A549 (cell line): Measurements from ENCODE around the gene FAM221B. TPM values are rescaled to one million over a fixed set of nuclear protein-coding genes. Genes with fewer than 3 reads are reported as not detected.

Experiments
- ATAC-seq, 2 experiments: fragments of 200-7000 bp in 1 of 2; fragments of >200 bp in 1 of 2; cut with Nextera tagmentation in 1 of 2; cut with Tn5 transposase in 1 of 2; 3 replicates each; pipeline versions ENCODE4 v1.8.0 to v1.9.1; 2018 to 2020; ENCODE audit warnings: mild to moderate bottlenecking in 1 of 2, moderate library complexity in 1 of 2
- CTCF ChIA-PET: fragments of 300-600 bp; sonication (Branson Sonifier 250); formaldehyde crosslinking; extraction: SDS; loops from one replicate; lab custom pipeline; 2021; ENCODE audit warnings: antibody characterized with exemption, inconsistent platforms; lab: Yijun Ruan, JAX
- POLR2A ChIA-PET: fragments of 350-600 bp; formaldehyde crosslinking; extraction: SDS; loops from one replicate; lab custom pipeline; 2021; ENCODE audit warnings: antibody characterized with exemption, inconsistent platforms; lab: Yijun Ruan, JAX
- DNase-seq, 2 experiments: peaks; one replicate each; pipeline versions ENCODE4 v3.0.0 to v3.0.0-alpha.2; 2011 to 2016; ENCODE audit warnings: low read depth in 1 of 2, low spot score in 1 of 2
- FAIRE-seq: peaks from 2 replicates; lab custom pipeline; 2011; peaks lifted over from hg19 to GRCh38; lab: Jason Lieb, UNC
- H3K27ac ChIP-seq, 2 experiments: fragments of >200 bp; sonication (Bioruptor Twin); formaldehyde crosslinking; 3 replicates each; pipeline ENCODE4 v1.5.1; 2016 to 2017
- H3K4me1 ChIP-seq: fragments of >200 bp; sonication (Bioruptor Twin); formaldehyde crosslinking; 3 replicates; pipeline ENCODE4 v1.6.1; 2016
- H3K4me2 ChIP-seq: fragments of >200 bp; sonication (Bioruptor Twin); formaldehyde crosslinking; 3 replicates; pipeline ENCODE4 v1.6.1; 2016
- H3K4me3 ChIP-seq: fragments of >200 bp; sonication (Bioruptor Twin); formaldehyde crosslinking; 3 replicates; pipeline ENCODE4 v1.5.1; 2016
- H3K9me3 ChIP-seq: fragments of >200 bp; sonication (Bioruptor Twin); formaldehyde crosslinking; 3 replicates; pipeline ENCODE4 v1.6.1; 2016
- CBX2 ChIP-seq: fragments of 200-600 bp; sonication (generic); IDR thresholded peaks from 2 replicates; pipeline ENCODE4 v1.6.1; 2016; ENCODE audit warnings: low read depth, mild to moderate bottlenecking, borderline replicate concordance
- CTCF ChIP-seq: fragments of >200 bp; sonication (Bioruptor Twin); formaldehyde crosslinking; IDR thresholded peaks from 3 replicates; pipeline ENCODE4 v1.5.1; 2016
- EHF ChIP-seq: fragments of 250-450 bp; sonication (Bioruptor Pico); IDR thresholded peaks from 2 replicates; pipeline ENCODE4 v1.5.0; 2020; ENCODE audit warnings: mild to moderate bottlenecking
- ESRRA ChIP-seq: fragments of 150-350 bp; IDR thresholded peaks from 2 replicates; pipeline ENCODE4 v1.6.1; 2014; ENCODE audit warnings: mild to moderate bottlenecking, low read length, borderline replicate concordance
- FOSB ChIP-seq: fragments of 250-450 bp; sonication (Bioruptor Pico); IDR thresholded peaks from 2 replicates; pipeline ENCODE4 v1.5.0; 2020; ENCODE audit warnings: mild to moderate bottlenecking, moderate library complexity
- FOSL2 ChIP-seq, 2 experiments: fragments of 450-650 bp in 1 of 2; fragments of >200 bp in 1 of 2; sonication (Bioruptor Twin) in 1 of 2; formaldehyde crosslinking; IDR thresholded peaks; 2 replicates each; pipeline versions ENCODE4 v1.5.0 to v1.6.1; 2016 to 2020; ENCODE audit warnings: mild to moderate bottlenecking in 1 of 2, moderate library complexity in 1 of 2
- HOXA7 ChIP-seq: fragments of 250-450 bp; sonication (Bioruptor Pico); IDR thresholded peaks from 2 replicates; pipeline ENCODE4 v1.5.0; 2020; ENCODE audit warnings: mild to moderate bottlenecking, moderate library complexity
- HOXB13 ChIP-seq: fragments of 250-450 bp; sonication (Bioruptor Pico); IDR thresholded peaks from 2 replicates; pipeline ENCODE4 v1.5.0; 2020; ENCODE audit warnings: low read depth, mild to moderate bottlenecking, moderate library complexity
- JUN ChIP-seq, 2 experiments: fragments of >200 bp; sonication (Bioruptor Twin); formaldehyde crosslinking; IDR thresholded peaks; 2 replicates in 1 of 2; 3 replicates in 1 of 2; pipeline ENCODE4 v1.6.1; 2016 to 2017
- JUNB ChIP-seq: fragments of >200 bp; sonication (Bioruptor Twin); formaldehyde crosslinking; IDR thresholded peaks from 2 replicates; pipeline ENCODE4 v1.6.1; 2016
- KDM5A ChIP-seq: fragments of 200-600 bp; sonication (generic); IDR thresholded peaks from 2 replicates; pipeline ENCODE4 v1.6.1; 2016; ENCODE audit warnings: antibody characterized with exemption, mild to moderate bottlenecking
- MAFK ChIP-seq: fragments of 450-650 bp; IDR thresholded peaks from 2 replicates; pipeline ENCODE4 v1.6.1; 2014; ENCODE audit not compliant: partially characterized antibody
- MAX ChIP-seq: IDR thresholded peaks from 2 replicates; pipeline ENCODE4 v1.6.1; 2012
- MYC ChIP-seq: IDR thresholded peaks from 2 replicates; pipeline ENCODE4 v1.6.1; 2012; ENCODE audit warnings: mild to moderate bottlenecking, inconsistent platforms, low read length, improper control_type of control experiment, borderline replicate concordance
- NFE2L2 ChIP-seq: fragments of 150-350 bp; conservative IDR thresholded peaks from 2 replicates; pipeline ENCODE4 v1.6.1; 2014; ENCODE audit warnings: low read length
- NR3C1 ChIP-seq: fragments of >200 bp; sonication (Bioruptor Twin); formaldehyde crosslinking; IDR thresholded peaks from 3 replicates; pipeline ENCODE4 v1.6.1; 2017
- POLR2A ChIP-seq: IDR thresholded peaks from 2 replicates; pipeline ENCODE4 v1.6.1; 2012; ENCODE audit warnings: mild to moderate bottlenecking, low read length
- RARB ChIP-seq: fragments of 250-450 bp; sonication (Bioruptor Pico); IDR thresholded peaks from 2 replicates; pipeline ENCODE4 v1.8.0; 2021; ENCODE audit warnings: mild to moderate bottlenecking, moderate library complexity
- RNF2 ChIP-seq: fragments of 200-600 bp; sonication (generic); IDR thresholded peaks from 2 replicates; pipeline ENCODE4 v1.6.1; 2016; ENCODE audit warnings: low read depth, mild to moderate bottlenecking, antibody characterized with exemption, moderate library complexity, borderline replicate concordance
- TFCP2L1 ChIP-seq: fragments of 250-450 bp; sonication (Bioruptor Pico); IDR thresholded peaks from 2 replicates; pipeline ENCODE4 v1.5.0; 2021; ENCODE audit warnings: mild to moderate bottlenecking
- USF2 ChIP-seq: fragments of 450-650 bp; IDR thresholded peaks from 2 replicates; pipeline ENCODE4 v1.6.1; 2014; ENCODE audit warnings: antibody characterized with exemption
- ZSCAN20 ChIP-seq: fragments of 250-450 bp; sonication (Bioruptor Pico); IDR thresholded peaks from 2 replicates; pipeline ENCODE4 v1.8.0; 2022; ENCODE audit warnings: mild to moderate bottlenecking, moderate library complexity
- WGBS: methylation state at CpG from one replicate; pipeline ENCODE4 v1.1.6; 2017; ENCODE audit errors: missing lambda C conversion rate; 5-methylcytosine and 5-hydroxymethylcytosine counted together
- polyA plus RNA-seq, 4 experiments: library from polyadenylated mRNA; depleted of rRNA in 3 of 4; stranded (reverse); fragments of >200 nt; fragmentation: RNase III in 1 of 4; extraction: RNeasy Plus Mini Kit Qiagen cat#74134 plus additional on column Dnase treatment in 1 of 4; gene quantifications; 2 replicates in 3 of 4; 3 replicates in 1 of 4; pipeline ENCODE4 v1.2.3, GENCODE V29; 2011 to 2017
- TF ChIP-seq, protein P1 (sequence below): fragments of 250-450 bp; sonication (Bioruptor Pico); IDR thresholded peaks from 2 replicates; pipeline ENCODE4 v1.5.0; 2020; ENCODE audit warnings: low read depth, mild to moderate bottlenecking, moderate library complexity
- TF ChIP-seq, protein P2 (sequence below): fragments of 250-450 bp; sonication (Bioruptor Pico); IDR thresholded peaks from 2 replicates; pipeline ENCODE4 v1.5.0; 2021; ENCODE audit warnings: mild to moderate bottlenecking, moderate library complexity, borderline replicate concordance

Gene FAM221B
- polyA plus RNA-seq, 2 of the 4 experiments (the other 2 are of a cell fraction), result not detected

GRCh38 chr9:35781066-35781465, 47.5 kb downstream of the FAM221B start:
- ATAC-seq, result no peak
- no peak for DNase-seq
- POLR2A ChIA-PET, result no interaction called here
- Histone ChIP-seq H3K9me3 (no peaks in the 10 kb centered on the region), H3K4me2 (no peak overlapping the region), H3K27ac (no peak overlapping the region), H3K4me1 (no peaks in the 10 kb centered on the region), H3K4me3 (no peak overlapping the region)
- no CpG with 5 or more reads among the region's 2 CpGs for WGBS
- CTCF ChIA-PET, result interaction anchor here (1.0 to 2.1 kb wide), 5 partner anchors 9 to 101 kb away, joined by 3 to 5 read pairs (median 3); no protein-coding TSS in a partner anchor
- FAIRE-seq, result no peak
- TF ChIP-seq FOSB (CRISPR knock-in tag) (no peak), MAFK (no peak), NR3C1 (no peak), JUN (IDR thresholded peaks at IDR 0.05) (no peak), TFCP2L1 (no peak), USF2 (no peak), NFE2L2 (no peak), MAX (no peak), JUNB (no peak), HOXA7 (CRISPR knock-in tag) (no peak), FOSL2 (IDR thresholded peaks at IDR 0.05) (no peak), FOSL2 (CRISPR knock-in tag; IDR thresholded peaks at IDR 0.05) (no peak), POLR2A (no peak), EHF (no peak), KDM5A (no peak), ZSCAN20 (CRISPR knock-in tag) (no peak), MYC (no peak), RARB (CRISPR knock-in tag) (no peak), CTCF (no peak)
- TF ChIP-seq, protein P1, sequence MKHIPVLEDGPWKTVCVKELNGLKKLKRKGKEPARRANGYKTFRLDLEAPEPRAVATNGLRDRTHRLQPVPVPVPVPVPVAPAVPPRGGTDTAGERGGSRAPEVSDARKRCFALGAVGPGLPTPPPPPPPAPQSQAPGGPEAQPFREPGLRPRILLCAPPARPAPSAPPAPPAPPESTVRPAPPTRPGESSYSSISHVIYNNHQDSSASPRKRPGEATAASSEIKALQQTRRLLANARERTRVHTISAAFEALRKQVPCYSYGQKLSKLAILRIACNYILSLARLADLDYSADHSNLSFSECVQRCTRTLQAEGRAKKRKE (CRISPR knock-in tag), result no peak

DNA sequence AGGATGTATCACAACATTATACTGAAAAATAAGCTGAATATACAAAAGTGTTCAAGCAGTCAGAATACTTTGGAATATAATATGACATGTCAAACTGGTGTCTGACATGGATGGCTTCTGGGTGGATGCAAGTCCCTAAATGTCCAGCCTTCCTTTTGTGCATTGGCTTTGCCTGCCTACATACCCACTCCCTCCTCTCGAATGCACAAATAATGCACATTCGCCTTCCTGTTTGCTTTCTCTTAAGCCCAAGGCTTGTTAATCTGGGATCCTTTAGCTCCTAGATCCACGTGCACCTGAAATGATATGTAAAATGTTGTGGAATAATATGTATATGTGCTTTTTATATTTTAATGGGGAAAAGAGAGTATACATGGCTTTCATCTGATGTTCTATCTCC, 50.0 kb downstream of the FAM221B start:
- no peak for ATAC-seq
- no peaks in the 10 kb centered on the region for H3K4me1 ChIP-seq
- DNase-seq, result no peak
- ChIA-PET POLR2A (no interaction called here), CTCF (interaction anchor here (1.6 to 13.6 kb wide), 4 partner anchors 11 to 116 kb away, joined by 3 to 122 read pairs (median 9); no protein-coding TSS in a partner anchor)
- TF ChIP-seq ESRRA, result no peak
- TF ChIP-seq, protein P2, sequence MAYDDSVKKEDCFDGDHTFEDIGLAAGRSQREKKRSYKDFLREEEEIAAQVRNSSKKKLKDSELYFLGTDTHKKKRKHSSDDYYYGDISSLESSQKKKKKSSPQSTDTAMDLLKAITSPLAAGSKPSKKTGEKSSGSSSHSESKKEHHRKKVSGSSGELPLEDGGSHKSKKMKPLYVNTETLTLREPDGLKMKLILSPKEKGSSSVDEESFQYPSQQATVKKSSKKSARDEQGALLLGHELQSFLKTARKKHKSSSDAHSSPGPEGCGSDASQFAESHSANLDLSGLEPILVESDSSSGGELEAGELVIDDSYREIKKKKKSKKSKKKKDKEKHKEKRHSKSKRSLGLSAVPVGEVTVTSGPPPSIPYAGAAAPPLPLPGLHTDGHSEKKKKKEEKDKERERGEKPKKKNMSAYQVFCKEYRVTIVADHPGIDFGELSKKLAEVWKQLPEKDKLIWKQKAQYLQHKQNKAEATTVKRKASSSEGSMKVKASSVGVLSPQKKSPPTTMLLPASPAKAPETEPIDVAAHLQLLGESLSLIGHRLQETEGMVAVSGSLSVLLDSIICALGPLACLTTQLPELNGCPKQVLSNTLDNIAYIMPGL, result no peak
- no peak for TF ChIP-seq NFE2L2
- no peak for TF ChIP-seq RNF2
- no peak for TF ChIP-seq CBX2
- TF ChIP-seq HOXB13 (CRISPR knock-in tag), result no peak
- FAIRE-seq, result no peak
- WGBS, result 93% methylated on average over 3 of the region's 3 CpGs
- no peak overlapping the region for H3K4me2 ChIP-seq
- H3K9me3 ChIP-seq, result no peaks in the 10 kb centered on the region
- no peak overlapping the region for H3K4me3 ChIP-seq
- H3K27ac ChIP-seq, result no peak overlapping the region
